GM23338 (cell line): ENCODE measurements around the gene CNMD. TPM values are rescaled to one million over a fixed set of nuclear protein-coding genes. Genes with fewer than 3 reads are reported as not detected.

Source experiments
- ATAC-seq: fragments of 200-7000 bp; cut with Tn5 transposase; 3 replicates; pipeline ENCODE4 v1.9.1; 2020
- DNase-seq: peaks from one replicate; pipeline ENCODE4 v3.0.0-alpha.2; 2015; ENCODE audit warnings: low spot score
- H2AFZ ChIP-seq: fragments of 200-600 bp; sonication (generic); 2 replicates; pipeline ENCODE4 v1.8.0; 2016; ENCODE audit warnings: antibody characterized with exemption, mild to moderate bottlenecking, moderate library complexity
- H3F3A ChIP-seq: fragments of 200-600 bp; sonication (generic); replicated peaks from 2 replicates; pipeline ENCODE4 v1.8.0; 2017; ENCODE audit warnings: antibody characterized with exemption, mixed run types, low read depth
- H3K27ac ChIP-seq: fragments of 200-600 bp; sonication (generic); 2 replicates; pipeline ENCODE4 v1.6.1; 2016; ENCODE audit warnings: low read depth
- H3K27me3 ChIP-seq: fragments of 200-600 bp; sonication (generic); 2 replicates; pipeline ENCODE4 v1.8.0; 2016; ENCODE audit warnings: mild to moderate bottlenecking, mixed run types, moderate library complexity; ENCODE audit not compliant: insufficient read depth
- H3K36me3 ChIP-seq: fragments of 200-600 bp; sonication (generic); 2 replicates; pipeline ENCODE4 v1.8.0; 2016; ENCODE audit warnings: mild to moderate bottlenecking; ENCODE audit not compliant: insufficient read depth
- H3K4me1 ChIP-seq: fragments of 200-600 bp; sonication (generic); 2 replicates; pipeline ENCODE4 v1.8.0; 2016; ENCODE audit warnings: mild to moderate bottlenecking, moderate library complexity; ENCODE audit not compliant: insufficient read depth
- H3K4me2 ChIP-seq: fragments of 200-600 bp; sonication (generic); 2 replicates; pipeline ENCODE4 v1.7.1; 2017; ENCODE audit warnings: mixed run types
- H3K4me3 ChIP-seq: fragments of 200-600 bp; sonication (generic); 2 replicates; pipeline ENCODE4 v1.6.1; 2016; ENCODE audit warnings: mixed run types
- H3K79me2 ChIP-seq: fragments of 200-600 bp; sonication (generic); replicated peaks from 2 replicates; pipeline ENCODE4 v1.8.0; 2017; ENCODE audit warnings: mild to moderate bottlenecking; ENCODE audit not compliant: insufficient read depth
- H3K9me2 ChIP-seq: fragments of 200-600 bp; sonication (generic); 2 replicates; pipeline ENCODE4 v1.8.0; 2017; ENCODE audit not compliant: insufficient read depth
- H4K20me1 ChIP-seq: fragments of 200-600 bp; sonication (generic); replicated peaks from 2 replicates; pipeline ENCODE4 v1.8.0; 2017; ENCODE audit warnings: mild to moderate bottlenecking; ENCODE audit not compliant: insufficient read depth
- H3K27ac Mint-ChIP-seq: 2 replicates; pipeline ENCODE4 v1.8.0; 2020; ENCODE audit warnings: inconsistent platforms, mild to moderate bottlenecking, moderate library complexity, mixed read lengths
- H3K27me3 Mint-ChIP-seq: 3 replicates; pipeline ENCODE4 v1.8.0; 2022; ENCODE audit warnings: low read depth, mild to moderate bottlenecking, moderate library complexity, mixed read lengths, inconsistent platforms; ENCODE audit not compliant: insufficient read depth, poor library complexity
- H3K36me3 Mint-ChIP-seq: 3 replicates; pipeline ENCODE4 v1.8.0; 2021; ENCODE audit warnings: low read depth, mild to moderate bottlenecking, inconsistent platforms, moderate library complexity, mixed read lengths
- H3K4me1 Mint-ChIP-seq: 3 replicates; pipeline ENCODE4 v1.8.0; 2020; ENCODE audit warnings: mild to moderate bottlenecking, inconsistent platforms, mixed read lengths
- H3K4me3 Mint-ChIP-seq: 3 replicates; pipeline ENCODE4 v1.8.0; 2021; ENCODE audit warnings: moderate library complexity, mild to moderate bottlenecking, inconsistent platforms, mixed read lengths
- H3K9me3 Mint-ChIP-seq: 3 replicates; pipeline ENCODE4 v1.8.0; 2020; ENCODE audit warnings: moderate library complexity, mild to moderate bottlenecking, inconsistent platforms, mixed read lengths
- CREB1 ChIP-seq: fragments of 250-450 bp; sonication (Bioruptor Pico); IDR thresholded peaks from 2 replicates; pipeline ENCODE4 v1.5.0; 2020; ENCODE audit warnings: low read depth, mild to moderate bottlenecking, moderate library complexity
- CTCF ChIP-seq, 2 experiments: fragments of 200-600 bp in 1 of 2; sonication (generic) in 1 of 2; conservative IDR thresholded peaks; 2 replicates each; pipeline versions ENCODE4 v1.5.1 to v1.6.1; 2016 to 2017; ENCODE audit warnings: antibody characterized with exemption in 2 of 2, low read depth in 2 of 2, mild to moderate bottlenecking in 2 of 2, moderate library complexity in 1 of 2
- EZH2 ChIP-seq: fragments of 200-600 bp; sonication (generic); IDR thresholded peaks from one replicate; pipeline ENCODE4 v1.8.0; 2017; ENCODE audit warnings: antibody characterized with exemption, mild to moderate bottlenecking, low read depth; ENCODE audit not compliant: unreplicated experiment
- POLR2AphosphoS5 ChIP-seq: IDR thresholded peaks from 2 replicates; pipeline ENCODE4 v1.6.1; 2016; ENCODE audit warnings: antibody characterized with exemption, low read depth
- REST ChIP-seq: IDR thresholded peaks from one replicate; pipeline ENCODE4 v1.6.1; 2018; ENCODE audit warnings: antibody characterized with exemption; ENCODE audit not compliant: unreplicated experiment
- ZNF114 ChIP-seq: fragments of 250-450 bp; sonication (Bioruptor Pico); IDR thresholded peaks from 2 replicates; pipeline ENCODE4 v1.5.0; 2020; ENCODE audit warnings: mild to moderate bottlenecking, moderate library complexity
- ZNF331 ChIP-seq: fragments of 250-450 bp; sonication (Bioruptor Pico); IDR thresholded peaks from 2 replicates; pipeline ENCODE4 v1.5.0; 2020; ENCODE audit warnings: low read depth, mild to moderate bottlenecking, moderate library complexity
- polyA plus RNA-seq: library from polyadenylated mRNA; unstranded; fragments of >200 nt; fragmentation: Nextera tagmentation; extraction: Ambion mirVana; gene quantifications from 2 replicates; pipeline ENCODE4 v1.2.1, GENCODE V29; 2016
- total RNA-seq: library from RNA; depleted of rRNA; stranded (reverse); fragments of >200 nt; shearing (Covaris generic); gene quantifications from 2 replicates; pipeline ENCODE4 v1.2.3, GENCODE V29; 2014

Gene CNMD
- total and polyA plus RNA-seq, 2 experiments from 2014 or later: 141 to 207 TPM

GRCh38 chr13:52738719-52739467, 727 bp downstream of the CNMD start:
- Histone ChIP-seq H3K4me2 (peak overlapping the region; percentile 80), H3K27me3 (no peaks in the 10 kb centered on the region), H3K79me2 (peaks cover 18% of the 10 kb centered on the region; the same call in 1 of the 2 replicates), H3K9me2 (no peaks in the 10 kb centered on the region), H3K27ac (peak overlapping the region; percentile 78; the same call in 1 of the 2 replicates), H3K4me1 (peaks cover 38% of the 10 kb centered on the region), H3F3A (0 out of 2 replicates have a peak, but pooled peaks cover 4% of the 10 kb centered on the region), H3K36me3 (no peaks in the 10 kb centered on the region), H2AFZ (peak overlapping the region; percentile 84), H4K20me1 (no peaks in the 10 kb centered on the region), H3K4me3 (peak overlapping the region; percentile 82)
- TF ChIP-seq POLR2AphosphoS5 (peak; percentile 57; the same call in 1 of the 2 replicates), REST (no peak), CREB1 (CRISPR knock-in tag) (peak; percentile 41; the same call in 1 of the 2 replicates), CTCF (conservative IDR thresholded peaks at IDR 0.05; ENCODE audit: low read depth in 2 of 2) (peak; percentile 65 to 67)
- ATAC-seq (peak; percentile 75), DNase-seq (peak; percentile 75)
- Mint-ChIP-seq H3K27me3 (peaks cover 18% of the 10 kb centered on the region), H3K36me3 (peaks cover 27% of the 10 kb centered on the region), H3K9me3 (peaks cover 11% of the 10 kb centered on the region; the same call in 2 of the 3 replicates), H3K27ac (peak overlapping the region; percentile 63; the same call in 1 of the 2 replicates), H3K4me3 (peak overlapping the region; percentile 82), H3K4me1 (peaks cover 43% of the 10 kb centered on the region)

- Histone ChIP-seq H2AFZ (no peak overlapping the region), H3K36me3 (no peaks in the 10 kb centered on the region), H3K4me1 (peaks cover 38% of the 10 kb centered on the region), H3F3A (0 out of 2 replicates have a peak, but pooled peaks cover 4% of the 10 kb centered on the region), H3K4me2 (peak overlapping the region; percentile 80), H4K20me1 (no peaks in the 10 kb centered on the region), H3K79me2 (peaks cover 18% of the 10 kb centered on the region; the same call in 1 of the 2 replicates), H3K9me2 (no peaks in the 10 kb centered on the region), H3K27me3 (no peaks in the 10 kb centered on the region), H3K4me3 (peak overlapping the region; percentile 82), H3K27ac (peak overlapping the region; percentile 78)
- TF ChIP-seq ZNF331 (CRISPR knock-in tag) (no peak), ZNF114 (no peak), EZH2 (no peak)
- ATAC-seq (no peak), DNase-seq (no peak)
- Mint-ChIP-seq H3K36me3 (peaks cover 33% of the 10 kb centered on the region), H3K9me3 (peaks cover 6% of the 10 kb centered on the region; the same call in 2 of the 3 replicates), H3K27me3 (peaks cover 16% of the 10 kb centered on the region), H3K4me3 (peak overlapping the region; percentile 82), H3K4me1 (peaks cover 43% of the 10 kb centered on the region), H3K27ac (peak overlapping the region; percentile 55)
Measured at GRCh38 chr13:52737965-52738364, 1.7 kb downstream of the CNMD start.
